Cortex of kidney (tissue), 1 donor: ENCODE results near the gene DCTN5.

Source experiments
- DNase-seq: peaks from one replicate; lab custom pipeline; 2025; lab: John Stamatoyannopoulos, UW

DCTN5 gene

GRCh38 chr16:23663918-23664317, 22.7 kb downstream of the DCTN5 start:
- DNase-seq, result no peak

- no peak for DNase-seq
These were observed 25.5 kb downstream of the DCTN5 start for GRCh38 chr16:23666571-23667354.

GRCh38 chr16:23667355-23667659, 26.0 kb downstream of the DCTN5 start:
- DNase-seq, result no peak

- no peak for DNase-seq
These were observed 27.0 kb downstream of the DCTN5 start for GRCh38 chr16:23668225-23668624.

- DNase-seq, result no peak
These were observed 27.6 kb downstream of the DCTN5 start for GRCh38 chr16:23668873-23669272.

GRCh38 chr16:23670137-23670776, 29.0 kb downstream of the DCTN5 start:
- no peak for DNase-seq

- DNase-seq, result no peak
These were observed 32.8 kb downstream of the DCTN5 start for GRCh38 chr16:23673971-23674614.

- no peak for DNase-seq
These were observed 35.7 kb downstream of the DCTN5 start for GRCh38 chr16:23676924-23677480.

- no peak for DNase-seq
These were observed 37.4 kb downstream of the DCTN5 start, which contains the start of gene PLK1 for GRCh38 chr16:23678430-23679273. Gene PLK1, plus strand, starts transcription at chr16:23678889. Its CDS starts 44 bp downstream, at chr16:23678933.

- DNase-seq, result no peak
These were observed 38.2 kb downstream of the DCTN5 start for GRCh38 chr16:23679274-23679985.

GRCh38 chr16:23679986-23680336, 38.7 kb downstream of the DCTN5 start:
- no peak for DNase-seq

GRCh38 chr16:23682181-23682580, 40.9 kb downstream of the DCTN5 start:
- DNase-seq, result no peak

- no peak for DNase-seq
These were observed 42.2 kb downstream of the DCTN5 start for GRCh38 chr16:23683487-23683886.

- no peak for DNase-seq
These were observed 46.0 kb downstream of the DCTN5 start for GRCh38 chr16:23687034-23687808.

- DNase-seq, result no peak
These were observed 48.3 kb downstream of the DCTN5 start for GRCh38 chr16:23689442-23690187.

- DNase-seq, result no peak
These were observed 49.7 kb downstream of the DCTN5 start for GRCh38 chr16:23690771-23691482.

- DNase-seq, result no peak
These were observed 50.4 kb downstream of the DCTN5 start for GRCh38 chr16:23691483-23692189.

GRCh38 chr16:23692190-23692837, 51.0 kb downstream of the DCTN5 start:
- DNase-seq, result no peak
